ENCODE measurements around the gene PIH1D1. TPM values are rescaled to one million over a fixed set of nuclear protein-coding genes. Genes with fewer than 3 reads are reported as not detected.

PIH1D1 gene
- total RNA-seq, 4 donors from 2014 or later, result 82.0 to 124 (median 104) TPM

DNA sequence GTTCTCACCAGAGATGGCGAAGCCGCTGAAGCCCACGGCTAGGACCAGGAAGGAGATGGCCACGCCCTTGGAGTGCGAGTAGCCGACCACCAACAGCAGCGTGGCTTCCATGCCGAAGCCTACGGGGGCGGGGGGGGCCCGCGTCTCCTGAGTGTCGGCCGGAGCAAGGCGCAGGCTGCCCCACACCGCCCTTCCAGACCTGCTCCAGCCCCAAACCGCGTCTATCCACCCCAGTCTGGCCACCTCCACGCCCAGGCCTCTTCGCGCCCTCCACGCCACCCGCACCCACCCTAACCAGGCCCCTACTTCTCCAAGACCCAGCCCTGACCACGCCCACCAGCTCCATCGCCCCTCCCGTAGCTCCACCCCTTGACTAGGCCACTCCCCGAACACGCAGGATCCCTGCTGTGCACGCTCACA lies 20.3 kb downstream of the PIH1D1 start:
- 64% methylated on average over 29 of the region's 29 CpGs for WGBS
- DNase-seq (ENCODE audit: low spot score in 2 of 2), result peak in 1 of 2 donors; percentile 73
- no peaks in the 10 kb centered on the region for H3K36me3 ChIP-seq
- H3K27ac ChIP-seq, result no peak overlapping the region
- no peaks in the 10 kb centered on the region for H3K9me3 ChIP-seq
- peaks cover 96% of the 10 kb centered on the region for H3K27me3 ChIP-seq
- no peak overlapping the region for H3K4me3 ChIP-seq
- no peak for TF ChIP-seq POLR2AphosphoS5 (IDR thresholded peaks at IDR 0.05)
- TF ChIP-seq EP300 (IDR thresholded peaks at IDR 0.05), result no peak
- TF ChIP-seq, protein P1, sequence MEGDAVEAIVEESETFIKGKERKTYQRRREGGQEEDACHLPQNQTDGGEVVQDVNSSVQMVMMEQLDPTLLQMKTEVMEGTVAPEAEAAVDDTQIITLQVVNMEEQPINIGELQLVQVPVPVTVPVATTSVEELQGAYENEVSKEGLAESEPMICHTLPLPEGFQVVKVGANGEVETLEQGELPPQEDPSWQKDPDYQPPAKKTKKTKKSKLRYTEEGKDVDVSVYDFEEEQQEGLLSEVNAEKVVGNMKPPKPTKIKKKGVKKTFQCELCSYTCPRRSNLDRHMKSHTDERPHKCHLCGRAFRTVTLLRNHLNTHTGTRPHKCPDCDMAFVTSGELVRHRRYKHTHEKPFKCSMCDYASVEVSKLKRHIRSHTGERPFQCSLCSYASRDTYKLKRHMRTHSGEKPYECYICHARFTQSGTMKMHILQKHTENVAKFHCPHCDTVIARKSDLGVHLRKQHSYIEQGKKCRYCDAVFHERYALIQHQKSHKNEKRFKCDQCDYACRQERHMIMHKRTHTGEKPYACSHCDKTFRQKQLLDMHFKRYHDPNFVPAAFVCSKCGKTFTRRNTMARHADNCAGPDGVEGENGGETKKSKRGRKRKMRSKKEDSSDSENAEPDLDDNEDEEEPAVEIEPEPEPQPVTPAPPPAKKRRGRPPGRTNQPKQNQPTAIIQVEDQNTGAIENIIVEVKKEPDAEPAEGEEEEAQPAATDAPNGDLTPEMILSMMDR (IDR thresholded peaks at IDR 0.05), result no peak
- TF ChIP-seq POLR2A (IDR thresholded peaks at IDR 0.05), result no peak
- peaks cover 12% of the 10 kb centered on the region for H3K4me1 ChIP-seq

DNA sequence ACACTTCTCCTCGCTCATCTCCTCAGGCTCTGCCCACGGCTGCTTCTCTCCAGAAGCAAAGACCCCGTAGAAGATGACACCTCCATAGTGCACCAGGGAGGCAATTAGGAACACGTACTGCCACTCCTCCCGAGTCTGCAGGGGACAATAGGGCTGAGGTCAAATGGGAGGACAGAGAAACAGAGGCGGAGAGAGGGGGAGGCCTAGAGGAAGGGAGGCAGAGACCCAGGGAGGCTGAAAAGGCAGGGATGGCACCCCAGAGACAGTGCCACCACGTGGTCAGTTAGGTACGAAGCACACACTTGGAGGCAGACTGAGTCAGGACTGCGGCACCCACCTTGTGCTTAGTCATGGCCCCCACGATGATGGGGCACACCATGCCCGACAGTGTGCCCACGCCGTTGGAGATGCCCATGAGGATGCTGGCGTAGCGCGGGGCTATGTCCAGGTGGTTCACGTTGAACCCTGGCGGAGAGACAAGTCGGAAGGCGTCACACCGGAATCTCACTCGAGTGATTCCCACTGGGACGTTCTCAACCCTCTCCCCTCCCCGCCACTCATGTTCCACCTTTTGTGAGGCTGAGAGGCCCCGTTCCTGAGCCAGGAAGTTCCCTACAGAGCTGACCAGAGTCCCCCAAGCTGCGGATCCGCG lies 20.8 kb downstream of the PIH1D1 start:
- Histone ChIP-seq H3K4me1 (peaks cover 12% of the 10 kb centered on the region), H3K9me3 (no peaks in the 10 kb centered on the region), H3K27me3 (peaks cover 96% of the 10 kb centered on the region)

DNA sequence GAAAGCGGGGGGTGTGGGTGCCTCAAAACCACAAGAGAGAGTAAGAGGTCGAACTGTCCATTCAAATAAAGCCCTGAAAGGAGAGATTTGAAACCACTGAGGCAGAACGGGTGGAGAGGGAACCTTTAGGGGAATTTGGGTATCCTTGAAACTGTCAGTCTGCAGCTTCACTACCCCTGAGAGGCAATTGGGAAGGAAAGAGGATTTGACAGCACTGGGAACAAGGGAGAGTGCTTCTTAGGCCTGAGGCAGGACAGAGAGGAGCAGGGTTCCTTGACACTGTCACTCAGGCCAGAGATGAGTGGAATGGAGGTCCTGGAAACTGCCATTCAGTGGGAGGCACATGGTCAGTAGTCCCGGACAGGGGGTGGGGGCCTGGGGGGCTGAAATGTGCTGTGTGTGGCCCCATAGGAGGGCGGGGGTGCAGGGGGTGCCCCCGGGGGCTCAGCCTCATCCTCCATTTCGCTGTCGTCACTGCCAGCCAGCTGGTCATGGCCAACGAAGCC lies 21.4 kb downstream of the PIH1D1 start:
- Histone ChIP-seq H3K4me1 (peaks cover 12% of the 10 kb centered on the region), H3K27ac (no peak overlapping the region), H3K4me3 (no peak overlapping the region), H3K9me3 (no peaks in the 10 kb centered on the region), H3K27me3 (peaks cover 96% of the 10 kb centered on the region), H3K36me3 (no peaks in the 10 kb centered on the region)
- TF ChIP-seq EP300 (IDR thresholded peaks at IDR 0.05), result no peak
- no peak for TF ChIP-seq POLR2AphosphoS5 (IDR thresholded peaks at IDR 0.05)
- no peak for TF ChIP-seq POLR2A (IDR thresholded peaks at IDR 0.05)
- TF ChIP-seq, protein P1 (IDR thresholded peaks at IDR 0.05), result no peak
- 87% methylated on average over 5 of the region's 9 CpGs for WGBS
- DNase-seq (ENCODE audit: low spot score in 2 of 2), result peak in 1 of 2 donors; percentile 66

More for the DNA sequence above, 20.8 kb downstream of the PIH1D1 start:
- H3K4me3 ChIP-seq, result no peak overlapping the region
- no peaks in the 10 kb centered on the region for H3K36me3 ChIP-seq
- TF ChIP-seq EP300 (IDR thresholded peaks at IDR 0.05) (no peak), POLR2A (IDR thresholded peaks at IDR 0.05) (no peak), POLR2AphosphoS5 (IDR thresholded peaks at IDR 0.05) (no peak)
- TF ChIP-seq, protein P1 (IDR thresholded peaks at IDR 0.05), result no peak
- no peak overlapping the region for H3K27ac ChIP-seq
- peak in 1 of 2 donors; percentile 61 for DNase-seq (ENCODE audit: low spot score in 2 of 2)
- 77% methylated on average over 26 of the region's 28 CpGs for WGBS

DNA sequence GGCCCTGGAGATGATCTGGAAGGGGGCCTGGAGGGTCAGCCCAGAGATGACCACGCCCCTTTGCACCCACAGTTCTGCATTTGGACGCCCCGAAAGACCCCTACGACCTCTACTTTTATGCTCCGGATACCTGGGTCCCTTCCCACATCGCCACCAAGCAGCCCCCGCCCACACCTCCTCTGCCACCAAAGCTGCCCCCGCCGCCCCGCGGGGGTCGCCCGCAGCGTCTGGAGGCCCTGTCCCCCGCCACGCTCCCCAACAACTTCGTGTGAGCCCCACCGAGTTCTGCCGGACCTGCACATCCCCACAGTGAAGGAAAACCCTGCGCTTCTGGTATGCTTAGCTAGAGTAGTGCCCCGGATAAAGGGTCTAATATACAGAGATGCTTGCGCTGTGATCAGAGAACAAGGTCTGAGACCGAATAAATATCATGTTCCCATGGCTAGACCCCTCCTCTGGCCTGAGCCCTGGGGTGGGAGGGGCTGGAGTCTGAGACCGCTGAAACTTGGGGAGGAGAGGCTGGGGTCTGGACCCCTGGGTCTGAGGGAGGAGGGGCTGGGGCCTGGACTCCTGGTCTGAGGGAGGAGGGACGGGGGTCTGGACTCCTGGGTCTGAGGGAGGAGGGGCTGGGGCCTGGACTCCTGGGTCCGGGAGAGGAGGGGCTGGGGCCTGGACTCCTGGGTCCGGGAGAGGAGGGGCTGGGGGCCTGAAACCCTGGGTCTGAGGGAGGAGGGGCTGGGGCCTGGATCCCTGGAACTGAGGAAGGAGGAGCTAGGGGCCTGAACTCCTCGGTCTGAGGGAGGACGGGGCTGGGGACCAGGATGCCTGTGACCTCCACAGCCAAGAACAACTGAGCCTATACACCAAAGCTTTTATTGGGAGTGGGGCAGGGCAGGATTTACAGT lies 22.8 kb downstream of the PIH1D1 start:
- Histone ChIP-seq H3K4me1 (peaks cover 13% of the 10 kb centered on the region), H3K27ac (no peak overlapping the region), H3K4me3 (peak overlapping the region; percentile 20), H3K27me3 (peaks cover 96% of the 10 kb centered on the region), H3K36me3 (no peaks in the 10 kb centered on the region), H3K9me3 (no peaks in the 10 kb centered on the region)
- 26% methylated on average over 29 of the region's 29 CpGs for WGBS
- DNase-seq (ENCODE audit: low spot score in 2 of 2), result peak in 1 of 2 donors; percentile 71
- TF ChIP-seq POLR2A (IDR thresholded peaks at IDR 0.05) (no peak), EP300 (IDR thresholded peaks at IDR 0.05) (no peak), POLR2AphosphoS5 (IDR thresholded peaks at IDR 0.05) (no peak)
- TF ChIP-seq, protein P1 (IDR thresholded peaks at IDR 0.05), result no peak

All from suprapubic skin (tissue), 4 donors.